ENCODE results near the gene RIPK4. TPM values are rescaled to one million over a fixed set of nuclear protein-coding genes. Genes with fewer than 3 reads are reported as not detected.

The RIPK4 gene
- total RNA-seq, 1 experiment from 2014 or later = 67.4 TPM

DNA sequence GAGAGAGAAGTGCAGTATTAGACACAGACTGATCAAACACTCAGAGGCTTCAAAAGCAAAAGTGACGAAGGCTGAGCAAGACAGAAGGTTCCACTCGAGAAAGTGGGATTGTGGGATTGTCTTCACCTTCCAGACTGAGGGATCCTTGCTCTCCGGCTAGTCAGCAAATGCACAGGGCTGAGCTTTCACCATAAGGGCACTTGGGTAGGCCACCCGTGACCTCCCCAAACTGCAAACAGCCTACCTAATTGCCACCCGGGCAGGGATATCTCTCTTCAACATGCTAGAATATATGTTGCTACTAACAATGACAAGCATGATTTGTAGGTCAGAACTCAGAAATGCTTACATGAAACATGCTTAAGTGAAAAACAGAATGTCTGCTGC lies 35.3 kb upstream of the RIPK4 start:
- DNase-seq (ENCODE audit: low read depth, low spot score) (no peak), ATAC-seq (no peak)
- H3K36me3 ChIP-seq (ENCODE audit: control insufficient read depth, insufficient read depth, low read length) = no peaks in the 10 kb centered on the region; the same call in none of the 2 replicates
- ChIA-PET CTCF (no interaction called here), POLR2A (no interaction called here)
- intact Hi-C loops (cut with micrococcal nuclease; ENCODE audit: unreplicated experiment) (no loop called here), in situ Hi-C loops (cut with HindIII; ENCODE audit: low pct_unique_long_range_greater_than_20kb, low sequenced_read_pairs) (no loop called here)
- H3K27ac ChIP-seq (ENCODE audit: low read length) = no peak overlapping the region
- no peaks in the 10 kb centered on the region for H3K4me1 ChIP-seq (ENCODE audit: control insufficient read depth, insufficient read depth, low read length)
- no peaks in the 10 kb centered on the region for H3K27me3 ChIP-seq (ENCODE audit: control insufficient read depth, insufficient read depth, low read length)
- no peaks in the 10 kb centered on the region for H3K9me3 ChIP-seq (ENCODE audit: control insufficient read depth, insufficient read depth, low read depth, low read length)
- no TSS peak for BruUV-seq (replicated peaks)
- no peak overlapping the region for H3K4me3 ChIP-seq (ENCODE audit: low read depth in 2 of 2, low read length in 2 of 2)
- TF ChIP-seq SIN3A (IDR thresholded peaks at IDR 0.05; ENCODE audit: borderline replicate concordance, insufficient read depth, low read depth, low read length) (no peak), TCF7L2 (IDR thresholded peaks at IDR 0.05; ENCODE audit: low read depth, low read length) (no peak), POLR2AphosphoS5 (IDR thresholded peaks at IDR 0.05; ENCODE audit: low read depth, low read length) (no peak), REST (IDR thresholded peaks at IDR 0.05; ENCODE audit: insufficient read depth in 1 of 2, low read depth in 2 of 2, low read length in 1 of 2) (no peak)
- TF ChIP-seq, protein P1, sequence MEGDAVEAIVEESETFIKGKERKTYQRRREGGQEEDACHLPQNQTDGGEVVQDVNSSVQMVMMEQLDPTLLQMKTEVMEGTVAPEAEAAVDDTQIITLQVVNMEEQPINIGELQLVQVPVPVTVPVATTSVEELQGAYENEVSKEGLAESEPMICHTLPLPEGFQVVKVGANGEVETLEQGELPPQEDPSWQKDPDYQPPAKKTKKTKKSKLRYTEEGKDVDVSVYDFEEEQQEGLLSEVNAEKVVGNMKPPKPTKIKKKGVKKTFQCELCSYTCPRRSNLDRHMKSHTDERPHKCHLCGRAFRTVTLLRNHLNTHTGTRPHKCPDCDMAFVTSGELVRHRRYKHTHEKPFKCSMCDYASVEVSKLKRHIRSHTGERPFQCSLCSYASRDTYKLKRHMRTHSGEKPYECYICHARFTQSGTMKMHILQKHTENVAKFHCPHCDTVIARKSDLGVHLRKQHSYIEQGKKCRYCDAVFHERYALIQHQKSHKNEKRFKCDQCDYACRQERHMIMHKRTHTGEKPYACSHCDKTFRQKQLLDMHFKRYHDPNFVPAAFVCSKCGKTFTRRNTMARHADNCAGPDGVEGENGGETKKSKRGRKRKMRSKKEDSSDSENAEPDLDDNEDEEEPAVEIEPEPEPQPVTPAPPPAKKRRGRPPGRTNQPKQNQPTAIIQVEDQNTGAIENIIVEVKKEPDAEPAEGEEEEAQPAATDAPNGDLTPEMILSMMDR (IDR thresholded peaks at IDR 0.05) = no peak

GRCh38 chr21:41801321-41802197 lies 34.7 kb upstream of the RIPK4 start:
- intact Hi-C loops (cut with micrococcal nuclease; ENCODE audit: unreplicated experiment) = no loop called here
- no peak for DNase-seq (ENCODE audit: low read depth, low spot score)
- in situ Hi-C loops (cut with HindIII; ENCODE audit: low pct_unique_long_range_greater_than_20kb, low sequenced_read_pairs) = no loop called here
- TF ChIP-seq POLR2AphosphoS5 (IDR thresholded peaks at IDR 0.05; ENCODE audit: low read depth, low read length) = no peak
- no peak for TF ChIP-seq TCF7L2 (IDR thresholded peaks at IDR 0.05; ENCODE audit: low read depth, low read length)
- TF ChIP-seq, protein P1 (IDR thresholded peaks at IDR 0.05) = no peak
- TF ChIP-seq SIN3A (IDR thresholded peaks at IDR 0.05; ENCODE audit: borderline replicate concordance, insufficient read depth, low read depth, low read length) = no peak
- TF ChIP-seq REST (IDR thresholded peaks at IDR 0.05; ENCODE audit: insufficient read depth in 1 of 2, low read depth in 2 of 2, low read length in 1 of 2) = no peak
- Histone ChIP-seq H3K4me1 (ENCODE audit: control insufficient read depth, insufficient read depth, low read length) (no peaks in the 10 kb centered on the region), H3K4me3 (ENCODE audit: low read depth in 2 of 2, low read length in 2 of 2) (no peak overlapping the region), H3K27me3 (ENCODE audit: control insufficient read depth, insufficient read depth, low read length) (no peaks in the 10 kb centered on the region), H3K36me3 (ENCODE audit: control insufficient read depth, insufficient read depth, low read length) (no peaks in the 10 kb centered on the region; the same call in none of the 2 replicates), H3K9me3 (ENCODE audit: control insufficient read depth, insufficient read depth, low read depth, low read length) (no peaks in the 10 kb centered on the region), H3K27ac (ENCODE audit: low read length) (no peak overlapping the region)
- no peak for ATAC-seq
- ChIA-PET POLR2A (no interaction called here), CTCF (interaction anchor here (0.6 kb wide), 1 partner anchor 159 kb away, joined by 6 read pairs; no protein-coding TSS in a partner anchor)
- no TSS peak for BruUV-seq (replicated peaks)

All from Panc1 (cell line).